ENCODE data around the gene MSRB3. TPM values are rescaled to one million over a fixed set of nuclear protein-coding genes. Genes with fewer than 3 reads are reported as not detected.

MSRB3 gene
- total and polyA plus RNA-seq, 2 of the 8 experiments (the other 6 are each of a cell fraction or from before 2014, with no cell fraction given), result 0.32 to 1.2 TPM

- Histone ChIP-seq H3K9ac (replicated peaks in 1 of 4; ENCODE audit: extremely low read depth in 1 of 4, low read depth in 3 of 4, low read length in 3 of 4) (no peak overlapping the region), H3K4me1 (replicated peaks in 1 of 4; ENCODE audit: control insufficient read depth in 3 of 4, insufficient read depth in 4 of 4, low read length in 3 of 4) (no peaks in the 10 kb centered on the region), H3K79me2 (ENCODE audit: control insufficient read depth in 1 of 2, insufficient read depth in 2 of 2, low read length in 2 of 2) (no peaks in the 10 kb centered on the region), H4K20me1 (replicated peaks in 1 of 2; ENCODE audit: control insufficient read depth in 1 of 2, insufficient read depth in 2 of 2, low read length in 2 of 2) (no peaks in the 10 kb centered on the region), H2AFZ (ENCODE audit: low read length) (no peak overlapping the region), H2BK15ac (ENCODE audit: low read length) (no peak overlapping the region), H3K4ac (replicated peaks; ENCODE audit: insufficient read length, low read depth, low read length) (no peak overlapping the region), H2BK20ac (ENCODE audit: low read length) (no peak overlapping the region), H4K91ac (replicated peaks; ENCODE audit: insufficient read length, low read length) (no peak overlapping the region), H3K4me2 (ENCODE audit: insufficient read depth in 1 of 2, low read depth in 2 of 2, low read length in 2 of 2) (no peak overlapping the region), H3K27me3 (replicated peaks in 1 of 4; ENCODE audit: control insufficient read depth in 3 of 4, extremely low read depth in 1 of 4, insufficient read depth in 3 of 4, low read length in 3 of 4) (no peaks in the 10 kb centered on the region), H2AK5ac (ENCODE audit: low read depth, low read length) (no peak overlapping the region), H2BK12ac (ENCODE audit: low read depth, low read length) (no peak overlapping the region), H4K8ac (ENCODE audit: extremely low read depth, insufficient read depth, low read length) (no peak overlapping the region), H3K36me3 (ENCODE audit: control insufficient read depth in 2 of 4, insufficient read depth in 4 of 4, low read length in 3 of 4) (no peaks in the 10 kb centered on the region), H3K79me1 (ENCODE audit: low read depth, low read length) (no peaks in the 10 kb centered on the region), H3K23me2 (ENCODE audit: low read depth, low read length) (no peaks in the 10 kb centered on the region), H2BK120ac (replicated peaks; ENCODE audit: low read depth, low read length) (no peak overlapping the region), H3K14ac (ENCODE audit: insufficient read length) (no peak overlapping the region), H3K18ac (ENCODE audit: extremely low read depth, low read length) (no peak overlapping the region), H3K56ac (replicated peaks; ENCODE audit: insufficient read length, low read depth, low read length) (no peak overlapping the region), H4K5ac (ENCODE audit: insufficient read length, low read depth, low read length) (no peak overlapping the region), H2BK5ac (ENCODE audit: low read depth, low read length) (no peak overlapping the region), H3K9me3 (ENCODE audit: insufficient read depth in 2 of 2, low read depth in 1 of 2, low read length in 1 of 2) (no peaks in the 10 kb centered on the region), H3K23ac (ENCODE audit: insufficient read length) (no peak overlapping the region), H3K4me3 (ENCODE audit: extremely low read depth in 1 of 4, insufficient read depth in 2 of 4, low read depth in 3 of 4, low read length in 4 of 4) (no peak overlapping the region), H3K27ac (ENCODE audit: low read depth, low read length) (no peak overlapping the region)
- ChIA-PET POLR2A (ENCODE audit: partially characterized antibody) (no interaction called here), CTCF (ENCODE audit: partially characterized antibody) (interaction anchor here (1.3 kb wide), 1 partner anchor 23 kb away, joined by 3 read pairs; no protein-coding TSS in a partner anchor)
- FAIRE-seq (no peak), DNase-seq (ENCODE audit: low read depth in 1 of 2, low spot score in 2 of 2) (no peak)
- TF ChIP-seq CHD2 (IDR thresholded peaks at IDR 0.05; ENCODE audit: low read length) (no peak), ASH2L (IDR thresholded peaks at IDR 0.05; ENCODE audit: low read length) (no peak), ATF3 (IDR thresholded peaks at IDR 0.05; ENCODE audit: insufficient read depth, low read depth, low read length) (no peak), RBBP5 (IDR thresholded peaks at IDR 0.05; ENCODE audit: borderline replicate concordance, low read depth, low read length) (no peak), POU5F1 (IDR thresholded peaks at IDR 0.05; ENCODE audit: low read depth, low read length) (no peak), CEBPB (IDR thresholded peaks at IDR 0.05; ENCODE audit: low read depth, low read length) (no peak), SP1 (IDR thresholded peaks at IDR 0.05; ENCODE audit: low read depth, low read length) (no peak)
Observed at GRCh38 chr12:65387396-65387795, 108.9 kb downstream of the MSRB3 start.
